Heart left ventricle (tissue), 13 donors: ENCODE data around the gene SPATA2L.

ENCODE experiments used
- POLR2A ChIP-seq, 2 donors: fragments of 450-650 bp; IDR thresholded peaks; one replicate each; pipeline ENCODE4 v1.6.1; 2017; ENCODE audit warnings: antibody characterized with exemption in 2 of 2, mild to moderate bottlenecking in 2 of 2, moderate library complexity in 2 of 2
- TF ChIP-seq, protein P1 (sequence below), 12 donors: fragments of 200-600 bp; sonication (generic) in 4 of 12; IDR thresholded peaks; one replicate each; pipeline versions ENCODE4 v1.5.0 to v1.8.0; 2018 to 2022; ENCODE audit warnings: antibody characterized with exemption in 12 of 12, mild to moderate bottlenecking in 5 of 12
- donor health status: ischemic (EF 13 %, LVEDD 7.1; RV severe dilation, severe dysfunction).
- donor health status: DM: no; HTN: yes; CAD: no.
- donor health status: DM: no; HTN: no; CAD: no.
- donor health status: ischemic (EF 25% LVEDD 6.9; RV normal size, moderate dysfunction).
- donor health status: ischemic (EF 25% LVEDD 5.7; RV mildly dilated, moderate dysfunction).
- donor health status: ischemic (EF 35%, LVEDD 5.7; RV mildly dilated, moderate dysfunction).
- donor health status: nonischemic (EF 11% LVEDD 7.7; RV severe dilation, severe dysfunction).
- donor health status: DM: yes; HTN: yes; CAD: no.
- donor health status: PGD.
- donor health status: ischemic (EF 29% LVEDD 5.4; RV normal size, mild dysfunction).
- donor health status: nonischemic (EF 23%, LVEDD 6.1; RV moderate dilation, normal function).

DNA sequence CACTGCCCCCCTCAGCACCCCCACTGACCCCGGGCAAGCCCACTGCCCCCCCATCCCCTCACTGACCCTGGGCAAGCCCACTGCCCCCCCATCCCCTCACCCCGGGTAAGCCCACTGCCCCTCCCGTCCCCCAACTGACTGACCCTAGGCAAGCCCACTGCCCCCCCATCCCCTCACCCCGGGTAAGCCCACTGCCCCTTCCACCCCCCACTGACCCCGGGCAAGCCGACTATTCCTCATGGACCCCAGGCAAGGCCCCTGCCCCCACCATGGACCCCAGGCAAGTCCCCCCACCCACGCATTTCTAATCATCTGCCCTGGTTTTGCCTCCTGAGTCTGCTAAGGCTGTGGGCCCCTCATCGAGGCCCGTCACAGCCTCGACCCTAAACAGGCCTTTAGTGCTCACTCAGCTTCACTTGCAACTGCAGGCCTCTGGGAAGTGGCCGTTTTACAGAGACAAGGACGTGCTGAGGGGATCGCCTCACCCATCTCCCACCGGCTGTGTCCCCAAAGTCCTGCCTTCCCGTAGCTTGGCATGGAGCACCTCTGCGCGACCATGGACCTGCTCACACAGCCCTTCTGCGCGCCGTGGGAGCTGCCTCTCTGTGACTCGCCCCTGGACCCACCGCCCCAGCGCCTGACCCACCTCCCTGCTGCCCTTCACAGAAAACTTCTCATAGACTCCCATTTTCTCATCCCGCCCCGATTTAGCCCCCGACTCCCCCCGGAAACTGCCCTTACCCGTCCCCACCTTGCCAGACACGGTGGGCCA, 15.6 kb upstream of the SPATA2L start:
- TF ChIP-seq POLR2A (IDR thresholded peaks at IDR 0.05) = no peak
- TF ChIP-seq, protein P1, sequence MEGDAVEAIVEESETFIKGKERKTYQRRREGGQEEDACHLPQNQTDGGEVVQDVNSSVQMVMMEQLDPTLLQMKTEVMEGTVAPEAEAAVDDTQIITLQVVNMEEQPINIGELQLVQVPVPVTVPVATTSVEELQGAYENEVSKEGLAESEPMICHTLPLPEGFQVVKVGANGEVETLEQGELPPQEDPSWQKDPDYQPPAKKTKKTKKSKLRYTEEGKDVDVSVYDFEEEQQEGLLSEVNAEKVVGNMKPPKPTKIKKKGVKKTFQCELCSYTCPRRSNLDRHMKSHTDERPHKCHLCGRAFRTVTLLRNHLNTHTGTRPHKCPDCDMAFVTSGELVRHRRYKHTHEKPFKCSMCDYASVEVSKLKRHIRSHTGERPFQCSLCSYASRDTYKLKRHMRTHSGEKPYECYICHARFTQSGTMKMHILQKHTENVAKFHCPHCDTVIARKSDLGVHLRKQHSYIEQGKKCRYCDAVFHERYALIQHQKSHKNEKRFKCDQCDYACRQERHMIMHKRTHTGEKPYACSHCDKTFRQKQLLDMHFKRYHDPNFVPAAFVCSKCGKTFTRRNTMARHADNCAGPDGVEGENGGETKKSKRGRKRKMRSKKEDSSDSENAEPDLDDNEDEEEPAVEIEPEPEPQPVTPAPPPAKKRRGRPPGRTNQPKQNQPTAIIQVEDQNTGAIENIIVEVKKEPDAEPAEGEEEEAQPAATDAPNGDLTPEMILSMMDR (IDR thresholded peaks at IDR 0.05) = no peak
